CD4-positive, alpha-beta T cell (primary cell): Measurements from ENCODE around the gene CLEC14A. TPM values are rescaled to one million over a fixed set of nuclear protein-coding genes. Genes with fewer than 3 reads are reported as not detected.

Experiments used
- ATAC-seq: fragments of 200-7000 bp; cut with Tn5 transposase; one replicate; pipeline ENCODE4 v1.10.0; 2022; ENCODE audit warnings: mild to moderate bottlenecking; ENCODE audit not compliant: poor library complexity
- CTCF ChIA-PET: fragments of 350-600 bp; sonication (Branson Sonifier 250); formaldehyde crosslinking; loops from one replicate; lab custom pipeline; 2021; ENCODE audit warnings: antibody characterized with exemption, inconsistent platforms; lab: Charles Lee
- POLR2A ChIA-PET: fragments of 350-600 bp; sonication (Branson Sonifier 250); formaldehyde crosslinking; loops from one replicate; lab custom pipeline; 2021; ENCODE audit warnings: antibody characterized with exemption, inconsistent platforms; lab: Charles Lee
- DNase-seq, 14 experiments: peaks; one replicate each; pipeline ENCODE4 v3.0.0-alpha.2; 2013 to 2020; ENCODE audit warnings: mixed read lengths in 2 of 14
- H3K27ac ChIP-seq, 2 donors: one replicate each; pipeline versions ENCODE4 v1.5.1 to v1.7.0; 2013; ENCODE audit warnings: low read length in 2 of 2, low read depth in 1 of 2, mild to moderate bottlenecking in 1 of 2
- H3K27me3 ChIP-seq, 2 experiments: 1 replicate in 1 of 2; 2 replicates in 1 of 2; pipeline versions ENCODE4 v1.6.1 to v1.7.0; 2013; ENCODE audit warnings: low read length in 2 of 2, control low read depth in 1 of 2, mild to moderate bottlenecking in 1 of 2, moderate library complexity in 1 of 2; ENCODE audit not compliant: insufficient read depth in 2 of 2, control insufficient read depth in 1 of 2
- H3K36me3 ChIP-seq: one replicate; pipeline ENCODE4 v1.6.1; 2013; ENCODE audit warnings: low read length, control low read depth; ENCODE audit not compliant: insufficient read depth
- H3K4me1 ChIP-seq: one replicate; pipeline ENCODE4 v1.6.1; 2013; ENCODE audit warnings: low read length, control low read depth; ENCODE audit not compliant: insufficient read depth
- H3K4me3 ChIP-seq: one replicate; pipeline ENCODE4 v1.5.1; 2013; ENCODE audit warnings: mild to moderate bottlenecking, low read length, moderate library complexity
- H3K9me3 ChIP-seq, 2 experiments: 1 replicate in 1 of 2; 2 replicates in 1 of 2; pipeline versions ENCODE4 v1.6.1 to v1.7.0; 2013; ENCODE audit warnings: low read length in 2 of 2, mild to moderate bottlenecking in 2 of 2, control low read depth in 1 of 2, moderate library complexity in 1 of 2; ENCODE audit not compliant: control insufficient read depth in 1 of 2, insufficient read depth in 1 of 2
- H3K27ac Mint-ChIP-seq: one replicate; pipeline ENCODE4 v1.8.0; 2020; ENCODE audit warnings: mixed read lengths
- H3K27me3 Mint-ChIP-seq: one replicate; pipeline ENCODE4 v1.8.0; 2021; ENCODE audit warnings: mixed read lengths
- H3K36me3 Mint-ChIP-seq: one replicate; pipeline ENCODE4 v1.8.0; 2021; ENCODE audit warnings: low read depth, mixed read lengths
- H3K4me1 Mint-ChIP-seq: one replicate; pipeline ENCODE4 v1.8.0; 2021; ENCODE audit warnings: low read depth, mixed read lengths
- H3K4me3 Mint-ChIP-seq: one replicate; pipeline ENCODE4 v1.8.0; 2020; ENCODE audit warnings: mild to moderate bottlenecking, mixed read lengths
- H3K9me3 Mint-ChIP-seq: one replicate; pipeline ENCODE4 v1.8.0; 2020; ENCODE audit warnings: mixed read lengths
- intact Hi-C, 2 experiments: fragments of 100-400 bp; cut with DNase I in 1 of 2; cut with micrococcal nuclease in 1 of 2; formaldehyde crosslinking; loops; one replicate each; pipeline versions ENCODE4 v1.15.1 to v1.9.0; 2023 to 2025; cut with DNase I, micrococcal nuclease
- total RNA-seq, 174 experiments: library from RNA in 2 of 174; stranded (reverse) in 2 of 174; gene quantifications; one replicate each; pipeline ENCODE4 v1.2.3 and lab custom pipeline; 2021 to 2026
- TF ChIP-seq, protein P1 (sequence below): fragments of 200-600 bp; IDR thresholded peaks from one replicate; pipeline ENCODE4 v1.8.0; 2022; ENCODE audit warnings: antibody characterized with exemption, mild to moderate bottlenecking

CLEC14A gene
- total RNA-seq, 2 experiments from 2014 or later = not detected

- Mint-ChIP-seq H3K4me1 (peaks cover 16% of the 10 kb centered on the region), H3K27me3 (peaks cover 76% of the 10 kb centered on the region), H3K9me3 (no peaks in the 10 kb centered on the region), H3K4me3 (no peak overlapping the region), H3K27ac (no peak overlapping the region), H3K36me3 (no peaks in the 10 kb centered on the region)
- CTCF ChIA-PET = no interaction called here
- TF ChIP-seq, protein P1, sequence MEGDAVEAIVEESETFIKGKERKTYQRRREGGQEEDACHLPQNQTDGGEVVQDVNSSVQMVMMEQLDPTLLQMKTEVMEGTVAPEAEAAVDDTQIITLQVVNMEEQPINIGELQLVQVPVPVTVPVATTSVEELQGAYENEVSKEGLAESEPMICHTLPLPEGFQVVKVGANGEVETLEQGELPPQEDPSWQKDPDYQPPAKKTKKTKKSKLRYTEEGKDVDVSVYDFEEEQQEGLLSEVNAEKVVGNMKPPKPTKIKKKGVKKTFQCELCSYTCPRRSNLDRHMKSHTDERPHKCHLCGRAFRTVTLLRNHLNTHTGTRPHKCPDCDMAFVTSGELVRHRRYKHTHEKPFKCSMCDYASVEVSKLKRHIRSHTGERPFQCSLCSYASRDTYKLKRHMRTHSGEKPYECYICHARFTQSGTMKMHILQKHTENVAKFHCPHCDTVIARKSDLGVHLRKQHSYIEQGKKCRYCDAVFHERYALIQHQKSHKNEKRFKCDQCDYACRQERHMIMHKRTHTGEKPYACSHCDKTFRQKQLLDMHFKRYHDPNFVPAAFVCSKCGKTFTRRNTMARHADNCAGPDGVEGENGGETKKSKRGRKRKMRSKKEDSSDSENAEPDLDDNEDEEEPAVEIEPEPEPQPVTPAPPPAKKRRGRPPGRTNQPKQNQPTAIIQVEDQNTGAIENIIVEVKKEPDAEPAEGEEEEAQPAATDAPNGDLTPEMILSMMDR = no peak
- Histone ChIP-seq H3K27me3 (peaks cover 27 to 44% of the 10 kb centered on the region in 2 experiments), H3K9me3 (peaks cover 0 to 26% of the 10 kb centered on the region in 2 experiments), H3K4me3 (no peak overlapping the region), H3K4me1 (peaks cover 41% of the 10 kb centered on the region), H3K27ac (no peak overlapping the region), H3K36me3 (no peaks in the 10 kb centered on the region)
- POLR2A ChIA-PET = no interaction called here
- ATAC-seq = no peak
- intact Hi-C loops = no loop called here
- DNase-seq = no peak
Observed at GRCh38 chr14:38211255-38211735, 44.6 kb downstream of the CLEC14A start.

DNA sequence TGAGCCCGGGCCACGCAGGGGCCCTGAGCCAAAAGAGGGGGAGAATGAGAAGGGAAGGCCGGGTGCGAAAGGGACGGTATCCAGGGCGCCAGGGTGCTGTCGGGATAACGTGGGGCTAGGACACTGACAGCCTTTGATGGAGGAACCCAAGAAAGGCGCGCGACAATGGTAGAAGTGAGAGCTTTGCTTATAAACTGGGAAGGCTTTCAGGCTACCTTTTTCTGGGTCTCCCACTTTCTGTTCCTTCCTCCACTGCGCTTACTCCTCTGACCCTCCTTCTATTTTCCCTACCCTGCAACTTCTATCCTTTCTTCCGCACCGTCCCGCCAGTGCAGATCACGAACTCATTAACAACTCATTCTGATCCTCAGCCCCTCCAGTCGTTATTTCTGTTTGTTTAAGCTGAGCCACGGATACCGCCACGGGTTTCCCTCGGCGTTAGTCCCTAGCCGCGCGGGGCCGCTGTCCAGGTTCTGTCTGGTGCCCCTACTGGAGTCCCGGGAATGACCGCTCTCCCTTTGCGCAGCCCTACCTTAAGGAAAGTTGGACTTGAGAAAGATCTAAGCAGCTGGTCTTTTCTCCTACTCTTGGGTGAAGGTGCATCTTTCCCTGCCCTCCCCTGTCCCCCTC, 45.2 kb downstream of the CLEC14A start:
- H3K4me3 Mint-ChIP-seq = no peak overlapping the region
- Histone ChIP-seq H3K9me3 (peaks cover 0 to 26% of the 10 kb centered on the region in 2 experiments), H3K27ac (no peak overlapping the region), H3K36me3 (no peaks in the 10 kb centered on the region), H3K27me3 (peaks cover 27 to 49% of the 10 kb centered on the region in 2 experiments), H3K4me1 (peaks cover 41% of the 10 kb centered on the region), H3K4me3 (no peak overlapping the region)
- peaks cover 16% of the 10 kb centered on the region for H3K4me1 Mint-ChIP-seq
- no peak overlapping the region for H3K27ac Mint-ChIP-seq
- no peak for ATAC-seq
- intact Hi-C loops = no loop called here
- TF ChIP-seq, protein P1 = no peak
- peaks cover 76% of the 10 kb centered on the region for H3K27me3 Mint-ChIP-seq
- no peaks in the 10 kb centered on the region for H3K36me3 Mint-ChIP-seq
- ChIA-PET POLR2A (no interaction called here), CTCF (no interaction called here)
- no peaks in the 10 kb centered on the region for H3K9me3 Mint-ChIP-seq
- no peak for DNase-seq

- Mint-ChIP-seq H3K4me3 (no peak overlapping the region), H3K36me3 (no peaks in the 10 kb centered on the region), H3K27me3 (peaks cover 79% of the 10 kb centered on the region), H3K9me3 (peaks cover 2% of the 10 kb centered on the region), H3K27ac (no peak overlapping the region), H3K4me1 (peaks cover 16% of the 10 kb centered on the region)
- no peak overlapping the region for H3K27ac ChIP-seq
- peaks cover 41% of the 10 kb centered on the region for H3K4me1 ChIP-seq
- H3K4me3 ChIP-seq = no peak overlapping the region
- ChIA-PET POLR2A (no interaction called here), CTCF (no interaction called here)
- H3K27me3 ChIP-seq = peaks cover 27 to 49% of the 10 kb centered on the region in 2 experiments
- ATAC-seq (no peak), DNase-seq (no peak)
- no peaks in the 10 kb centered on the region for H3K36me3 ChIP-seq
- peaks cover 0 to 26% of the 10 kb centered on the region in 2 experiments for H3K9me3 ChIP-seq
- intact Hi-C loops = no loop called here
- TF ChIP-seq, protein P1 = no peak
Observed at GRCh38 chr14:38209572-38210557, 46.0 kb downstream of the CLEC14A start.
